Measurements from ENCODE around the gene TMF1.

Gene TMF1

GRCh38 chr3:69012800-69013252 is 39.3 kb downstream of the TMF1 start:
- DNase-seq, result no peak

- DNase-seq, result no peak
These were observed 39.9 kb downstream of the TMF1 start for GRCh38 chr3:69012100-69012799.

- DNase-seq, result no peak
These were observed 40.9 kb downstream of the TMF1 start for GRCh38 chr3:69011096-69011730.

- DNase-seq, result no peak
These were observed 42.3 kb downstream of the TMF1 start for GRCh38 chr3:69009559-69010410.

GRCh38 chr3:69008980-69009379 is 43.2 kb downstream of the TMF1 start:
- no peak for DNase-seq

- no peak for DNase-seq
These were observed 46.2 kb downstream of the TMF1 start for GRCh38 chr3:69005791-69006482.

GRCh38 chr3:69005071-69005790 is 46.9 kb downstream of the TMF1 start:
- DNase-seq, result no peak

- DNase-seq, result no peak
These were observed 48.0 kb downstream of the TMF1 start for GRCh38 chr3:69004138-69004537.

GRCh38 chr3:68999605-69000004 is 52.5 kb downstream of the TMF1 start:
- DNase-seq, result no peak

- no peak for DNase-seq
These were observed 53.0 kb downstream of the TMF1 start for GRCh38 chr3:68999158-68999557.

- no peak for DNase-seq
These were observed 54.2 kb downstream of the TMF1 start for GRCh38 chr3:68997887-68998286.

- no peak for DNase-seq
These were observed 55.7 kb downstream of the TMF1 start for GRCh38 chr3:68996356-68996995.

GRCh38 chr3:68988740-68989139 is 63.4 kb downstream of the TMF1 start:
- no peak for DNase-seq

- DNase-seq, result no peak
These were observed 64.8 kb downstream of the TMF1 start for GRCh38 chr3:68987322-68987721.

- DNase-seq, result no peak
These were observed 65.5 kb downstream of the TMF1 start for GRCh38 chr3:68986496-68987208.

- DNase-seq, result no peak
These were observed 66.9 kb downstream of the TMF1 start for GRCh38 chr3:68985146-68985790.

- no peak for DNase-seq
These were observed 68.1 kb downstream of the TMF1 start for GRCh38 chr3:68984011-68984530.

GRCh38 chr3:68977486-68978167 is 74.5 kb downstream of the TMF1 start:
- no peak for DNase-seq

GRCh38 chr3:68974711-68975110 is 77.4 kb downstream of the TMF1 start:
- no peak for DNase-seq

- no peak for DNase-seq
These were observed 78.5 kb downstream of the TMF1 start for GRCh38 chr3:68973639-68974038.

Data from amniotic stem cell (primary cell).